Measurements from ENCODE around the gene DNAJB13.

DNAJB13 gene

DNA sequence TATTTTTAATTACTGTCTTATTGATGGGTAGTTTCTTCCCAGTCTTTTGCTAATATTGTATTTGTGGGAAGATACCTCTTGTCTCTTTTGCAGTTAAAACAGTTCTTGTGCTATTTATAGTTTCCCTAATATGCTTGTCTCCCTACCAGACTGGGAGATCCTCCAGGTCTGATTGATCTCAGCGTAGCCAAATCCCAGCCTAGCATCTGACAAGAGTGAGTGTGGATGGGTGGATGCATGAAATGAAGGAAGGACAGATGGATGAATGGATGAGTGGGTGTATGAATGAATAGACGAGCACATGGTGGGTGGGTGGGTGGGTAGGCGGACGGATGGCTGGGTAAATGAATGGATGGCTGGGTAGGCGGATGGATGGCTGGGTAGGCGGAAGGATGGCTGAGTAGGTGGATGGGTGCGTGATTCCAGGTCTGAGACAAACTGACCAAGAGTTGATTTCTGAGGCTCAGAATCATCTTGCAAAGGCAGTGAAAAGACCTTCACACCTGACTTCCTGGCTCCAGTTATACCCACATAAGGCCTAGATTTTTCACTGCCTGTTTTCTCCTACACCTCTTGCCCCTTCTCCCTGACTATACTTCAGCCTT is 11.4 kb downstream of the DNAJB13 start:
- H3K4me3 ChIP-seq (ENCODE audit: low read depth, low read length): no peak overlapping the region
- TF ChIP-seq CTCF (IDR thresholded peaks at IDR 0.05; ENCODE audit: low read depth, low read length): no peak

GRCh38 chr11:73963861-73964260 is 13.0 kb downstream of the DNAJB13 start:
- H3K4me3 ChIP-seq (ENCODE audit: low read depth, low read length): no peak overlapping the region
- TF ChIP-seq CTCF (IDR thresholded peaks at IDR 0.05; ENCODE audit: low read depth, low read length): no peak

DNA sequence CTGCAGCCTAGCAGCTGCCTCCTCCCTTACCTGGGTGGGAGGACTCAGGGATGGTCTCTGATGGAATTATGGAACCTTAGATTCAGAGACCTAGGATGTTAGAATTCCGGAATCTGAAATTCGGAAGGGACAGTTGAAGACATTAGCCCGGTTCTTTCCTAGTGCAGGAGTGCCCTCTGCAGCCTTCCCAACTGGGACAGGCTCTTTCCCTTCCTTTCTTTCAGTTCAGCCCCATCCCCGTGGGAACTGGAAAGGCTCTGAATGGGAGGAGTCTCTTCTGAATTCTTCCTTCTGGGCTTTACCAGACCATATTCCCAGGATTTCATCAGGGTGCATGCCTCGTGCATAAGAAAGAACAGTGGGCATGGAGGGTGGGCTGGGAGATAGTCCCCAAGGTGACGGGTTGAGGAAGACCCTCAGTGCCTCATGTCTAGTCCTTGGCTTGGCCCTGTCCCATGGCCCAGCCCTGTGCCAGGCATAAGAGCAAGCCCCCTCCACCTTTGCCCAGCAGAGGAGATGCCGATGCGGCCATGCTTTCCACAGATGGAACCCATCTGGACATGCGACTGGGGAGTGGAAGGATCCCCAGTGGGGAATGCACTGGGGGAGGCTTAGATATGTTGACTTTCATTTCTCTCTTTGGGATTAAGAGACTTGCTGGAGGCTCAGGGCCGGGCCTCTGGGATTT is 14.4 kb downstream of the DNAJB13 start:
- no peak overlapping the region for H3K4me3 ChIP-seq (ENCODE audit: low read depth, low read length)
- TF ChIP-seq CTCF (IDR thresholded peaks at IDR 0.05; ENCODE audit: low read depth, low read length): no peak

DNA sequence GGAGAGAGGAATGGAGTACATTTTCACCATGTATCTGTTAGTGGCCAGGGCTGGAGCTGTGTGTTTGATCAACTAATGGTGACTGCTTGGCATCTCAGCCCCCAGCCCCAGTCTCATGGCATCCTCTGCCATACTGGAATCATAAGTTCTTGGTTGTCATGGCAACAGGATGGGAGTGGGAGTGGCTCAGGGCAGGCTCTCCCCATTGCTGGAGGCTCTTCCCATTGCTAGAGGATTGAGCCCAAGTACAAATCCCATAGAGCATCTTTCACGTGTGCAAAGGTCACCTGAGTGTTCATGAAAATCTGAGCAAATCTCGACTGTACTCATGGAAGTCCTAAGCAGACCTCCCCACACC is 14.9 kb downstream of the DNAJB13 start:
- H3K4me3 ChIP-seq (ENCODE audit: low read depth, low read length): no peak overlapping the region
- no peak for TF ChIP-seq CTCF (IDR thresholded peaks at IDR 0.05; ENCODE audit: low read depth, low read length)

DNA sequence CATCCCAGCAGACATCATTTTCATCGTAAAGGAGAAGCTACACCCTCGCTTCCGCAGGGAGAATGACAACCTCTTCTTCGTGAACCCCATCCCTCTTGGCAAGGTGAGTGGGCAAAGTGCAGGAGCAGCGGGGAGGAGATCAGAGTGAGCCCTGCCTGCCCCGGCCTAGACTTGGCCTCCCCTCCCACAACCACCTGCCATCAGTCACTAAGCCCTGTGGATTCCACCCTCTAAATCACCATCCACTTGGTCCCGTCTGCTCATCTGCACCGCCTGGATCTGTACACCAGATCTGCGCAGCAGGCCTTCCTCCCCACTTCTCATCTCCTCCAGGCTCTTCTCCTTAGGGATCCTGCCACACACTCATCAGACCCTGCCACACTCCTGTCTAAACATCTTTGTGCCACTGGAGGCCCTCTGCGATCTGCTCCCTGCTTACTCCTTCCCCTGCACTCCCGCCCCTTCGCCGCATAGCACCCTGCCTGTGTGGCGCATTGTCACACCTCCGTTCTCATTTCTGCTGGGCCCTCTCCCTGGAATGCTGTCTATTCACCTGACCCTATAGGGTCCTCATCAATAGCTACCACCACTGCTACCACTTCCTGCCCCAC is 17.6 kb downstream of the DNAJB13 start:
- no peak overlapping the region for H3K4me3 ChIP-seq (ENCODE audit: low read depth, low read length)
- no peak for TF ChIP-seq CTCF (IDR thresholded peaks at IDR 0.05; ENCODE audit: low read depth, low read length)

DNA sequence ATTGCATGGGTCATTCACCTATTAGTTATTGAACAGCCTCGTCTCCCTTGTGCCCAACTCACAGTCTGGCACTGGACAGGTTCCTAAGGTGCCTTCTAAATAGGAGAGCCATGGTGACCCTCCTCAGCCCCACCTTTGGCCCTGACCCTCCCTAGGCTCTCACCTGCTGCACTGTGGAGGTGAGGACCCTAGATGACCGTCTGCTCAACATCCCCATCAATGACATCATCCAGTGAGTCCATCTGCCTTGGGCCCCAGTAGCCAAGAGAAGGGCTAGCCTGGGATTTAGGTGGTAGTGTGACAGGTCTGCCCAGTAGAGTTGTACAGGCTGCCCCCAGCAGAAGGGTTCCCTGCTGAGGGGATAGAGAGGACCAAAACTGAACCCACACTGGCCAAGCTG is 18.3 kb downstream of the DNAJB13 start:
- TF ChIP-seq CTCF (IDR thresholded peaks at IDR 0.05; ENCODE audit: low read depth, low read length): no peak

More for the DNA sequence above, 18.3 kb downstream of the DNAJB13 start:
- H3K4me3 ChIP-seq (ENCODE audit: low read depth, low read length): no peak overlapping the region

Measured in WI38 (cell line).